Ovary (tissue), 9 donors: Measurements from ENCODE around the gene SRPK1. TPM values are rescaled to one million over a fixed set of nuclear protein-coding genes. Genes with fewer than 3 reads are reported as not detected.

Source experiments
- DNase-seq, 5 donors: peaks; one replicate each; pipeline ENCODE4 v3.0.0-alpha.2; 2019 to 2020
- H3K27ac ChIP-seq, 2 donors: fragments of 200-600 bp; one replicate each; pipeline versions ENCODE4 v1.5.1 to v1.8.0; 2019 to 2022
- H3K27me3 ChIP-seq: fragments of 200-600 bp; one replicate; pipeline ENCODE4 v1.8.0; 2022
- H3K36me3 ChIP-seq: fragments of 200-600 bp; sonication (generic); one replicate; pipeline ENCODE4 v1.5.1; 2019
- H3K4me1 ChIP-seq: one replicate; pipeline ENCODE4 v1.8.1; 2013; ENCODE audit warnings: mild to moderate bottlenecking, moderate library complexity; ENCODE audit not compliant: insufficient read depth
- H3K4me3 ChIP-seq: fragments of 200-600 bp; sonication (generic); one replicate; pipeline ENCODE4 v1.5.1; 2017
- H3K9me3 ChIP-seq, 2 donors: fragments of 200-600 bp in 1 of 2; sonication (generic) in 1 of 2; one replicate each; pipeline versions ENCODE4 v1.5.1 to v1.8.1; 2013 to 2019; ENCODE audit warnings: mild to moderate bottlenecking in 1 of 2, moderate library complexity in 1 of 2
- CTCF ChIP-seq, 3 donors: fragments of 450-650 bp in 2 of 3; fragments of 200-600 bp in 1 of 3; IDR thresholded peaks; one replicate each; pipeline versions ENCODE4 v1.5.1 to v1.8.0; 2016 to 2022; ENCODE audit warnings: antibody characterized with exemption in 3 of 3, mild to moderate bottlenecking in 1 of 3
- EP300 ChIP-seq: sonication (generic); formaldehyde crosslinking; IDR thresholded peaks from one replicate; pipeline ENCODE4 v1.6.1; 2017; ENCODE audit warnings: antibody characterized with exemption
- POLR2A ChIP-seq: fragments of 450-650 bp; IDR thresholded peaks from one replicate; pipeline ENCODE4 v1.6.1; 2017; ENCODE audit warnings: antibody characterized with exemption, mild to moderate bottlenecking, moderate library complexity
- WGBS, 3 donors: extraction: QIAGEN DNeasy Blood & Tissue Kit in 1 of 3; methylation state at CpG; one replicate each; pipeline versions ENCODE4 v1.1.5 to v1.1.7; 2013 to 2017; 5-methylcytosine and 5-hydroxymethylcytosine counted together
- intact Hi-C, 4 donors: fragments of 100-400 bp; cut with DNase I; formaldehyde crosslinking; loops; one replicate each; pipeline versions ENCODE4 v1.11.0 to v1.15.1; 2022 to 2023
- polyA plus RNA-seq, 2 donors: library from polyadenylated mRNA; stranded (reverse); fragments of 200-250 nt in 1 of 2; fragments of 350-450 nt in 1 of 2; fragmentation: Illumina TruSeq in 1 of 2; extraction: RNeasy Lipid Tissue Mini Kit (QIAGEN cat#74804) in 1 of 2; gene quantifications; one replicate each; pipeline ENCODE4 v1.2.3, GENCODE V29; 2013 to 2014
- total RNA-seq, 7 donors: library from RNA; depleted of rRNA in 2 of 7; stranded (reverse); fragments of >200 nt in 2 of 7; fragmentation: NEBNext Ultra II Directional in 3 of 7; extraction: Animal tissue kit (Norgen Biotek cat#: 25700) in 3 of 7; gene quantifications; one replicate each; pipeline versions ENCODE4 v1.1.0 to v1.2.4, GENCODE V29; 2016 to 2023
- donor health status: DM: no; HTN: no; CAD: no; lungs with moderate emphysema.
- donor health status: DM: no; HTN: no; CAD: no.
- donor health status: Bipolar disorder and iron deficiency.
- donor health status: DM: yes; HTN: yes; CAD: no.
- donor health status: DM: no; HTN: no; CAD: no.
- donor health status: DM: yes; HTN: yes; CAD: no.

Gene SRPK1
- total and polyA plus RNA-seq, 9 donors, result 7.3 to 28.4 (median 23.3) TPM

DNA sequence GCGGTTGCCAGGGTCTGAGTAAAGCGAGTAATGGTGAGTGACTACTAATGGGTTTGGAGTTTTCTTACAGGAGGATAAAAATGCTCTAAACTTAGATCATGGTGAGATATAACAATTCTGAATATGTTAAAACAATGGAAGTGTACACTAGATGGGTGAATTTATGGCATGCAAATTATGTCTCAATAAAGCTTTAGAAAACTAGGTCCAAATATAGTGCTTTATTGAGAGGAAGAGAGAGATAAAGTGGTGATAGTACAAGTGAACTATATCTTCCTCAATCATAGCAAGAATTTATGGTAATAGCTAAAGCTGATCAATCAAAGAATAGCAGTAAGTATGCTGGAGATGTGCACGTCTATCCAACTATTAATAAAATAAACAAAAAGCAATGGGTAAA is 23.9 kb downstream of the SRPK1 start:
- intact Hi-C loops, result no loop called here
- WGBS, 3 donors, result 94 to 97% (median 97%) methylated on average over 3 of the region's 3 CpGs

GRCh38 chr6:35896228-35896627 is 24.7 kb downstream of the SRPK1 start:
- H3K4me3 ChIP-seq, result no peak overlapping the region
- 95 to 99% (median 96%) methylated on average over 1 of the region's 1 CpG for WGBS, 3 donors
- TF ChIP-seq POLR2A (no peak), CTCF (IDR thresholded peaks at IDR 0.05) (no peak), EP300 (no peak)
- no peaks in the 10 kb centered on the region for H3K27me3 ChIP-seq
- no peaks in the 10 kb centered on the region for H3K4me1 ChIP-seq
- H3K36me3 ChIP-seq, result no peaks in the 10 kb centered on the region
- intact Hi-C loops, result no loop called here
- no peaks in the 10 kb centered on the region for H3K9me3 ChIP-seq
- no peak overlapping the region for H3K27ac ChIP-seq
- no peak for DNase-seq

More for the DNA sequence above, 23.9 kb downstream of the SRPK1 start:
- H3K4me1 ChIP-seq, result no peaks in the 10 kb centered on the region
- no peak overlapping the region for H3K27ac ChIP-seq
- H3K36me3 ChIP-seq, result no peaks in the 10 kb centered on the region
- TF ChIP-seq CTCF (IDR thresholded peaks at IDR 0.05), result no peak
- TF ChIP-seq EP300, result no peak
- no peak for TF ChIP-seq POLR2A
- no peaks in the 10 kb centered on the region for H3K27me3 ChIP-seq
- H3K9me3 ChIP-seq, result no peaks in the 10 kb centered on the region
- H3K4me3 ChIP-seq, result no peak overlapping the region
- no peak for DNase-seq

GRCh38 chr6:35895560-35895959 is 25.3 kb downstream of the SRPK1 start:
- WGBS, 3 donors, result 89 to 95% (median 91%) methylated on average over 3 of the region's 3 CpGs
- intact Hi-C loops, result no loop called here

DNA sequence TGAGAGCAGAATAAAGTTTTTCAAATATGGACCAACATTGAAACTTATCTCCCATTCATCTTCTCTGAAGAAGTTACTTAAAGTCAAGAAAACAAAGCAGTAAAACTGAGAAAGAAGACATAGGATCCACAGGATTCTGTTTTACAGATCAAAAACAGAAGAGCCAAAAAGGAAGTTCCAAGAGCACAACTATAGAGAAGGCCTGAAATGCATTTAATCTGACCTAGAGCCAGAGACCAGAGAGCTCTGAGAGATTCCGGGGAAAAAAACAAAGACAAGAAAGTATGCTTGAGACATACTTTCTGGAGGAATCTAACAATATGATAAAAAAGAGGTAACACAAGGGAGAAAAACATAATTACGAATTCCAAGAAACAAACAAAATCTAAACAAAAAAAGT is 26.1 kb downstream of the SRPK1 start:
- no peak for DNase-seq
- Histone ChIP-seq H3K4me3 (no peak overlapping the region), H3K27ac (no peak overlapping the region), H3K27me3 (no peaks in the 10 kb centered on the region), H3K4me1 (no peaks in the 10 kb centered on the region), H3K9me3 (no peaks in the 10 kb centered on the region), H3K36me3 (no peaks in the 10 kb centered on the region)
- WGBS, 3 donors, result 22 to 33% (median 23%) methylated on average over 2 of the region's 2 CpGs
- intact Hi-C loops, result no loop called here
- TF ChIP-seq POLR2A (no peak), EP300 (no peak), CTCF (IDR thresholded peaks at IDR 0.05) (no peak)

More at GRCh38 chr6:35895560-35895959, 25.3 kb downstream of the SRPK1 start:
- H3K4me3 ChIP-seq, result no peak overlapping the region
- H3K9me3 ChIP-seq, result no peaks in the 10 kb centered on the region
- no peaks in the 10 kb centered on the region for H3K36me3 ChIP-seq
- TF ChIP-seq CTCF (IDR thresholded peaks at IDR 0.05) (no peak), EP300 (no peak), POLR2A (no peak)
- no peaks in the 10 kb centered on the region for H3K27me3 ChIP-seq
- H3K4me1 ChIP-seq, result no peaks in the 10 kb centered on the region
- no peak for DNase-seq
- H3K27ac ChIP-seq, result no peak overlapping the region
